GM19463 (cell line): ENCODE measurements around the gene MYL1.

Experiments
- ATAC-seq: cut with Tn5 transposase; IDR thresholded peaks from one replicate; pipeline ENCODE4 v1.9.1; 2021; ENCODE audit warnings: mild to moderate bottlenecking, moderate library complexity; ENCODE audit not compliant: unreplicated experiment

The MYL1 gene

GRCh38 chr2:210315015-210315788 is at the start of gene MYL1:
Gene MYL1, minus strand, starts transcription at chr2:210315174. Its CDS starts 132 bp downstream, at chr2:210315042.
- ATAC-seq = no peak

GRCh38 chr2:210363876-210364275 is 48.9 kb upstream of the MYL1 start:
- no peak for ATAC-seq

- peak; percentile 28 for ATAC-seq
Observed at GRCh38 chr2:210363261-210363660, 48.3 kb upstream of the MYL1 start.

- ATAC-seq = no peak
Observed at GRCh38 chr2:210360412-210360811, 45.4 kb upstream of the MYL1 start.

- ATAC-seq = no peak
Observed at GRCh38 chr2:210356944-210357343, 42.0 kb upstream of the MYL1 start.

- peak; percentile 43 for ATAC-seq
Observed at GRCh38 chr2:210337159-210337558, 22.2 kb upstream of the MYL1 start.

- no peak for ATAC-seq
Observed at GRCh38 chr2:210324906-210325305, 9.9 kb upstream of the MYL1 start.

GRCh38 chr2:210324458-210324857 is 9.5 kb upstream of the MYL1 start:
- ATAC-seq = no peak

GRCh38 chr2:210323003-210323402 is 8.0 kb upstream of the MYL1 start:
- no peak for ATAC-seq

GRCh38 chr2:210318891-210319290 is 3.9 kb upstream of the MYL1 start:
- ATAC-seq = no peak

GRCh38 chr2:210318486-210318885 is 3.5 kb upstream of the MYL1 start:
- no peak for ATAC-seq

GRCh38 chr2:210310550-210310949 is 4.4 kb downstream of the MYL1 start:
- no peak for ATAC-seq

- ATAC-seq = no peak
Observed at GRCh38 chr2:210309548-210310233, 5.3 kb downstream of the MYL1 start.

GRCh38 chr2:210303498-210303897 is 11.5 kb downstream of the MYL1 start:
- ATAC-seq = no peak

GRCh38 chr2:210302326-210302725 is 12.6 kb downstream of the MYL1 start:
- ATAC-seq = no peak

GRCh38 chr2:210299866-210300373 is 15.1 kb downstream of the MYL1 start:
- no peak for ATAC-seq

- no peak for ATAC-seq
Observed at GRCh38 chr2:210288408-210288807, 26.6 kb downstream of the MYL1 start.

- ATAC-seq = no peak
Observed at GRCh38 chr2:210287301-210287700, 27.7 kb downstream of the MYL1 start.

- ATAC-seq = no peak
Observed at GRCh38 chr2:210286123-210286680, 28.8 kb downstream of the MYL1 start.

- no peak for ATAC-seq
Observed at GRCh38 chr2:210277133-210277532, 37.8 kb downstream of the MYL1 start.

- ATAC-seq = no peak
Observed at GRCh38 chr2:210271300-210271699, 43.7 kb downstream of the MYL1 start.

- no peak for ATAC-seq
Observed at GRCh38 chr2:210269148-210269547, 45.8 kb downstream of the MYL1 start.
